Tibial nerve (tissue), 3 donors: ENCODE measurements around the gene MED9.

Experiments
- POLR2A ChIP-seq, 2 donors: fragments of 450-650 bp; IDR thresholded peaks; one replicate each; pipeline ENCODE4 v1.6.1; 2017; ENCODE audit warnings: antibody characterized with exemption in 2 of 2, mild to moderate bottlenecking in 2 of 2, moderate library complexity in 2 of 2
- TF ChIP-seq, protein P1 (sequence below), 5 experiments: fragments of 200-600 bp in 3 of 5; fragments of 450-650 bp in 2 of 5; sonication (generic) in 3 of 5; IDR thresholded peaks; one replicate each; pipeline ENCODE4 v1.5.1; 2016 to 2019; ENCODE audit warnings: antibody characterized with exemption in 5 of 5, mild to moderate bottlenecking in 3 of 5, moderate library complexity in 2 of 5

DNA sequence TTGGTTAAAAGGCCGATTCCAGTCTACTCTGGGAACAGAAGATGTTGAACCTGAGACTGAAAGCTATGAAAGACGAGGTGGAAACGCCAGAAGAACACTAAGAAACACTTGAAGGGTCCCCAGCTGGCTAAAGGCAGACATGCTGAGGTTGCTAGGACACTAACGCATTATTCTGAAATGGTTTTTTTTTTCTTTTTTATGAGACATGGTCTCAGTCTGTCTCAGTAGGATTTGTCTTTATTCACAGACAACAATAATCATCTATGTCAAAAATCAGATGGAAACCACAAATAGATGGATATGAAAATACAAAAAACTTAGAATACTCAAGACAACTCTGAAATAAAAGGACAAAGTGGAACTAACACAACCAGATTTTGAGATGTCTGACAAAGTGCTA lies 54.4 kb downstream of the MED9 start:
- no peak for TF ChIP-seq POLR2A (IDR thresholded peaks at IDR 0.05)
- TF ChIP-seq, protein P1, sequence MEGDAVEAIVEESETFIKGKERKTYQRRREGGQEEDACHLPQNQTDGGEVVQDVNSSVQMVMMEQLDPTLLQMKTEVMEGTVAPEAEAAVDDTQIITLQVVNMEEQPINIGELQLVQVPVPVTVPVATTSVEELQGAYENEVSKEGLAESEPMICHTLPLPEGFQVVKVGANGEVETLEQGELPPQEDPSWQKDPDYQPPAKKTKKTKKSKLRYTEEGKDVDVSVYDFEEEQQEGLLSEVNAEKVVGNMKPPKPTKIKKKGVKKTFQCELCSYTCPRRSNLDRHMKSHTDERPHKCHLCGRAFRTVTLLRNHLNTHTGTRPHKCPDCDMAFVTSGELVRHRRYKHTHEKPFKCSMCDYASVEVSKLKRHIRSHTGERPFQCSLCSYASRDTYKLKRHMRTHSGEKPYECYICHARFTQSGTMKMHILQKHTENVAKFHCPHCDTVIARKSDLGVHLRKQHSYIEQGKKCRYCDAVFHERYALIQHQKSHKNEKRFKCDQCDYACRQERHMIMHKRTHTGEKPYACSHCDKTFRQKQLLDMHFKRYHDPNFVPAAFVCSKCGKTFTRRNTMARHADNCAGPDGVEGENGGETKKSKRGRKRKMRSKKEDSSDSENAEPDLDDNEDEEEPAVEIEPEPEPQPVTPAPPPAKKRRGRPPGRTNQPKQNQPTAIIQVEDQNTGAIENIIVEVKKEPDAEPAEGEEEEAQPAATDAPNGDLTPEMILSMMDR (IDR thresholded peaks at IDR 0.05), result no peak
